Neural cell (in vitro differentiated cells): ENCODE results near the gene MTRR. TPM values are rescaled to one million over a fixed set of nuclear protein-coding genes. Genes with fewer than 3 reads are reported as not detected.

Experiments used
- H2AFZ ChIP-seq: fragments of 200-600, 300-800 bp; sonication (generic), shearing (Covaris generic); 2 replicates; pipeline ENCODE4 v1.6.0; 2014; ENCODE audit warnings: low read depth, mild to moderate bottlenecking, antibody characterized with exemption, low read length, moderate library complexity
- H3F3A ChIP-seq: fragments of 200-600 bp; shearing (Covaris generic); 2 replicates; pipeline ENCODE4 v1.6.1; 2016; ENCODE audit warnings: mild to moderate bottlenecking, moderate library complexity, mixed read lengths, antibody characterized with exemption, low read length; ENCODE audit not compliant: insufficient read depth, poor library complexity, severe bottlenecking
- H3K27ac ChIP-seq: fragments of 200-600, 300-800 bp; sonication (generic), shearing (Covaris generic); 2 replicates; pipeline ENCODE4 v1.5.1; 2014; ENCODE audit warnings: mild to moderate bottlenecking, low read length, moderate library complexity
- H3K27me3 ChIP-seq: fragments of 300-800, 200-600 bp; sonication (generic), shearing (Covaris generic); 2 replicates; pipeline ENCODE4 v1.6.0; 2014; ENCODE audit warnings: mild to moderate bottlenecking, low read depth, low read length, moderate library complexity; ENCODE audit not compliant: insufficient read depth
- H3K36me3 ChIP-seq: fragments of 300-800, 200-600 bp; sonication (generic), shearing (Covaris generic); 2 replicates; pipeline ENCODE4 v1.5.1; 2014; ENCODE audit warnings: mild to moderate bottlenecking, antibody characterized with exemption, low read length, moderate library complexity; ENCODE audit not compliant: insufficient read depth
- H3K4me2 ChIP-seq: fragments of 300-800, 200-600 bp; sonication (generic), shearing (Covaris generic); 2 replicates; pipeline ENCODE4 v1.6.0; 2014; ENCODE audit warnings: mild to moderate bottlenecking, low read length
- H3K4me3 ChIP-seq: fragments of 300-800, 200-600 bp; sonication (generic), shearing (Covaris generic); 2 replicates; pipeline ENCODE4 v1.5.1; 2014; ENCODE audit warnings: mild to moderate bottlenecking, low read length, moderate library complexity
- H3K79me2 ChIP-seq: fragments of 200-600 bp; shearing (Covaris generic); replicated peaks from 2 replicates; pipeline ENCODE4 v1.6.0; 2014; ENCODE audit warnings: mild to moderate bottlenecking, low read length, moderate library complexity; ENCODE audit not compliant: insufficient read depth
- H3K9ac ChIP-seq: fragments of 300-800, 200-600 bp; sonication (generic), shearing (Covaris generic); 2 replicates; pipeline ENCODE4 v1.6.1; 2016; ENCODE audit warnings: mild to moderate bottlenecking, low read length, mixed read lengths
- H3K9me2 ChIP-seq: fragments of 200-600 bp; shearing (Covaris generic); 2 replicates; pipeline ENCODE4 v1.6.1; 2016; ENCODE audit warnings: mild to moderate bottlenecking, low read length, mixed read lengths; ENCODE audit not compliant: insufficient read depth
- H3K9me3 ChIP-seq: fragments of 200-600, 300-800 bp; sonication (generic), shearing (Covaris generic); 2 replicates; pipeline ENCODE4 v1.6.1; 2016; ENCODE audit warnings: mild to moderate bottlenecking, mixed run types, low read length, moderate library complexity, mixed read lengths
- H4K20me1 ChIP-seq: fragments of 200-600 bp; shearing (Covaris generic); 2 replicates; pipeline ENCODE4 v1.6.1; 2016; ENCODE audit warnings: mild to moderate bottlenecking, mixed run types; ENCODE audit not compliant: insufficient read depth
- CTCF ChIP-seq: fragments of 450-650 bp; IDR thresholded peaks from 2 replicates; pipeline ENCODE4 v1.5.1; 2014; ENCODE audit warnings: antibody characterized with exemption, mild to moderate bottlenecking, moderate library complexity; ENCODE audit not compliant: poor library complexity, severe bottlenecking
- EP300 ChIP-seq: fragments of 450-650 bp; conservative IDR thresholded peaks from 2 replicates; pipeline ENCODE4 v1.6.1; 2014; ENCODE audit warnings: antibody characterized with exemption, mild to moderate bottlenecking, moderate library complexity; ENCODE audit not compliant: poor library complexity, severe bottlenecking
- EZH2 ChIP-seq: fragments of 200-600, 300-800 bp; shearing (Covaris generic), sonication (generic); IDR thresholded peaks from 2 replicates; pipeline ENCODE4 v1.6.1; 2014; ENCODE audit warnings: antibody characterized with exemption, low read length, borderline replicate concordance, mild to moderate bottlenecking; ENCODE audit not compliant: insufficient read depth, poor library complexity, severe bottlenecking
- MXI1 ChIP-seq: fragments of 450-650 bp; conservative IDR thresholded peaks from 2 replicates; pipeline ENCODE4 v1.6.1; 2014; ENCODE audit warnings: antibody characterized with exemption, mild to moderate bottlenecking; ENCODE audit not compliant: poor library complexity, severe bottlenecking
- POLR2AphosphoS5 ChIP-seq: IDR thresholded peaks from 2 replicates; pipeline ENCODE4 v1.6.1; 2012
- RAD21 ChIP-seq: fragments of 450-650 bp; conservative IDR thresholded peaks from 2 replicates; pipeline ENCODE4 v1.6.1; 2014; ENCODE audit warnings: antibody characterized with exemption, mild to moderate bottlenecking, moderate library complexity
- SMC3 ChIP-seq: fragments of 450-650 bp; conservative IDR thresholded peaks from 2 replicates; pipeline ENCODE4 v1.6.1; 2014; ENCODE audit warnings: antibody characterized with exemption, mild to moderate bottlenecking, moderate library complexity; ENCODE audit not compliant: poor library complexity
- TAF1 ChIP-seq: IDR thresholded peaks from 2 replicates; pipeline ENCODE4 v1.6.1; 2012; ENCODE audit warnings: low read depth
- polyA plus RNA-seq: library from polyadenylated mRNA; depleted of rRNA; stranded (reverse); fragments of >200 nt; gene quantifications from 2 replicates; pipeline ENCODE4 v1.2.3, GENCODE V29; 2014
- TF ChIP-seq, protein P1 (sequence below): IDR thresholded peaks from 2 replicates; pipeline ENCODE4 v1.6.1; 2012; ENCODE audit warnings: borderline replicate concordance

MTRR gene
- polyA plus RNA-seq, 1 donor from 2014 or later, result 34.1 TPM

DNA sequence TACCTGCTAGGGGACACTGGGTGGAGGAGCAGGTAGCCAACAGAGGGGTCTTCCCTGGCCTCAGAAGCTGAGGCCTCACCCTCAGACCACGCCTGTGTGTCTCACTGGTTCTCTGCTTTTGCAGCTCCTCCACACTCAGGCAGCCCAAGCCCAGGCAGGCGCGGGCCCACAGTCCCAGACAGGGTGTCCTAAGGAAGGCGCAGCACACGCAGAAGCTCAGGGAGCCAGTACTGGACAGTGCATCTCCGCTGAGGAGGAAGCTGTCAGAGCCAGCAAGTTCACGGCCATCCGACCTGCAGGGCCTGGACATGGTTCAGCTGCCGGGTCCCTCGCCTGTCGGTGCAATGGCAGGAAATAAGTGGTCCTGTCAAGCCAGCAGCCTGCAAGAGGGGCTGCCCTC lies 43.3 kb upstream of the MTRR start:
- no peak overlapping the region for H2AFZ ChIP-seq
- H4K20me1 ChIP-seq, result no peaks in the 10 kb centered on the region
- no peak overlapping the region for H3K4me3 ChIP-seq
- H3K9me3 ChIP-seq, result no peaks in the 10 kb centered on the region
- H3K36me3 ChIP-seq, result no peaks in the 10 kb centered on the region
- H3F3A ChIP-seq, result no peaks in the 10 kb centered on the region
- no peaks in the 10 kb centered on the region for H3K79me2 ChIP-seq
- H3K27me3 ChIP-seq, result no peaks in the 10 kb centered on the region
- H3K9me2 ChIP-seq, result no peaks in the 10 kb centered on the region
- no peak overlapping the region for H3K27ac ChIP-seq
- no peak for TF ChIP-seq TAF1
- TF ChIP-seq, protein P1, sequence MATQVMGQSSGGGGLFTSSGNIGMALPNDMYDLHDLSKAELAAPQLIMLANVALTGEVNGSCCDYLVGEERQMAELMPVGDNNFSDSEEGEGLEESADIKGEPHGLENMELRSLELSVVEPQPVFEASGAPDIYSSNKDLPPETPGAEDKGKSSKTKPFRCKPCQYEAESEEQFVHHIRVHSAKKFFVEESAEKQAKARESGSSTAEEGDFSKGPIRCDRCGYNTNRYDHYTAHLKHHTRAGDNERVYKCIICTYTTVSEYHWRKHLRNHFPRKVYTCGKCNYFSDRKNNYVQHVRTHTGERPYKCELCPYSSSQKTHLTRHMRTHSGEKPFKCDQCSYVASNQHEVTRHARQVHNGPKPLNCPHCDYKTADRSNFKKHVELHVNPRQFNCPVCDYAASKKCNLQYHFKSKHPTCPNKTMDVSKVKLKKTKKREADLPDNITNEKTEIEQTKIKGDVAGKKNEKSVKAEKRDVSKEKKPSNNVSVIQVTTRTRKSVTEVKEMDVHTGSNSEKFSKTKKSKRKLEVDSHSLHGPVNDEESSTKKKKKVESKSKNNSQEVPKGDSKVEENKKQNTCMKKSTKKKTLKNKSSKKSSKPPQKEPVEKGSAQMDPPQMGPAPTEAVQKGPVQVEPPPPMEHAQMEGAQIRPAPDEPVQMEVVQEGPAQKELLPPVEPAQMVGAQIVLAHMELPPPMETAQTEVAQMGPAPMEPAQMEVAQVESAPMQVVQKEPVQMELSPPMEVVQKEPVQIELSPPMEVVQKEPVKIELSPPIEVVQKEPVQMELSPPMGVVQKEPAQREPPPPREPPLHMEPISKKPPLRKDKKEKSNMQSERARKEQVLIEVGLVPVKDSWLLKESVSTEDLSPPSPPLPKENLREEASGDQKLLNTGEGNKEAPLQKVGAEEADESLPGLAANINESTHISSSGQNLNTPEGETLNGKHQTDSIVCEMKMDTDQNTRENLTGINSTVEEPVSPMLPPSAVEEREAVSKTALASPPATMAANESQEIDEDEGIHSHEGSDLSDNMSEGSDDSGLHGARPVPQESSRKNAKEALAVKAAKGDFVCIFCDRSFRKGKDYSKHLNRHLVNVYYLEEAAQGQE, result no peak
- TF ChIP-seq POLR2AphosphoS5, result no peak
- no peak for TF ChIP-seq EZH2
- TF ChIP-seq EP300, result no peak
- no peak for TF ChIP-seq MXI1
- TF ChIP-seq CTCF, result no peak
- TF ChIP-seq SMC3, result no peak
- TF ChIP-seq RAD21, result no peak
- H3K9ac ChIP-seq, result no peak overlapping the region
- no peak overlapping the region for H3K4me2 ChIP-seq

- Histone ChIP-seq H3K27me3 (no peaks in the 10 kb centered on the region), H3K36me3 (no peaks in the 10 kb centered on the region), H3K9me2 (no peaks in the 10 kb centered on the region), H3K4me2 (no peak overlapping the region), H3K9me3 (no peaks in the 10 kb centered on the region), H3K9ac (no peak overlapping the region), H2AFZ (no peak overlapping the region), H3K27ac (no peak overlapping the region), H3K79me2 (no peaks in the 10 kb centered on the region), H3F3A (no peaks in the 10 kb centered on the region), H3K4me3 (no peak overlapping the region), H4K20me1 (no peaks in the 10 kb centered on the region)
- TF ChIP-seq, protein P1, result no peak
- TF ChIP-seq SMC3, result no peak
- TF ChIP-seq EP300, result no peak
- no peak for TF ChIP-seq TAF1
- no peak for TF ChIP-seq CTCF
- no peak for TF ChIP-seq RAD21
- no peak for TF ChIP-seq EZH2
- TF ChIP-seq POLR2AphosphoS5, result no peak
- no peak for TF ChIP-seq MXI1
Measured at GRCh38 chr5:7827610-7828009, 41.3 kb upstream of the MTRR start.
